Measurements from ENCODE around the gene NCBP2.

Gene NCBP2

DNA sequence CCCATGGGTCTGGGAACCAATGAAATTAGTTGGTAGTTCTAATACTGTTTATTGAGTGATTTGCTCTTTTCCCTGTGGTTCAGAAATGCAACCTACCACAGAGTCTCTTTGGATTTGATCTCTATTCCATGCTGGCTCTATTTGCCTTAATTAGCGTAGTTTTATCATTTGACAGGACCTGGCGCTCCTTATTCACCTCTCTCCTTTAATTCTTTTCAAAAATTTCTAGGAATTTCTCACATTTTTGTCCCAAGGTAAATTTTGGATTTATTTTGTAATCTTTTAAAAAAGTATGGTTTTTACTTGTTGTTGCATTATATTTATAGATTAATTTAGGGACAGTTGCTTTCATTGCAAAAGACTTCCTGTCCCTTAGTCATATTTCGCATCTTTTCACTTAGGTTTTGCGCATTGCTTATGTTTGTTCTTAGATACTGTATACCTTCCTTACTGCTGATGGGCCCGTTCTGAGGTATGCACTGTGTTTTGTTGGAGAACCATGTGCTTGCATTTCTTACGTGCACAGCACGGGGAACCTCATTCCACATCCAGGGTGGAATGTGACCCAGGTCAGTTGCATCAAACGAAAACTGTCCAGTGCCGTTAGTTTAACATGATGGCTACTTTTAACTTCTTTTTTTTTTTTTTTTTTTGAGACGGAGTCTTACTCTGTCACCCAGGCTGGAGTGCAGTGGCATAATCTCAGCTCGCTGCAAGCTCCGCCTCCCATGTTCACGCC is 47.6 kb downstream of the NCBP2 start:
- no peak for ATAC-seq
- Mint-ChIP-seq H3K27ac (no peak overlapping the region), H3K9me3 (no peaks in the 10 kb centered on the region), H3K4me3 (no peak overlapping the region), H3K27me3 (no peaks in the 10 kb centered on the region), H3K36me3 (ENCODE audit: low read depth) (peaks cover 12% of the 10 kb centered on the region), H3K4me1 (peaks cover 10% of the 10 kb centered on the region)
- no peak for DNase-seq

DNA sequence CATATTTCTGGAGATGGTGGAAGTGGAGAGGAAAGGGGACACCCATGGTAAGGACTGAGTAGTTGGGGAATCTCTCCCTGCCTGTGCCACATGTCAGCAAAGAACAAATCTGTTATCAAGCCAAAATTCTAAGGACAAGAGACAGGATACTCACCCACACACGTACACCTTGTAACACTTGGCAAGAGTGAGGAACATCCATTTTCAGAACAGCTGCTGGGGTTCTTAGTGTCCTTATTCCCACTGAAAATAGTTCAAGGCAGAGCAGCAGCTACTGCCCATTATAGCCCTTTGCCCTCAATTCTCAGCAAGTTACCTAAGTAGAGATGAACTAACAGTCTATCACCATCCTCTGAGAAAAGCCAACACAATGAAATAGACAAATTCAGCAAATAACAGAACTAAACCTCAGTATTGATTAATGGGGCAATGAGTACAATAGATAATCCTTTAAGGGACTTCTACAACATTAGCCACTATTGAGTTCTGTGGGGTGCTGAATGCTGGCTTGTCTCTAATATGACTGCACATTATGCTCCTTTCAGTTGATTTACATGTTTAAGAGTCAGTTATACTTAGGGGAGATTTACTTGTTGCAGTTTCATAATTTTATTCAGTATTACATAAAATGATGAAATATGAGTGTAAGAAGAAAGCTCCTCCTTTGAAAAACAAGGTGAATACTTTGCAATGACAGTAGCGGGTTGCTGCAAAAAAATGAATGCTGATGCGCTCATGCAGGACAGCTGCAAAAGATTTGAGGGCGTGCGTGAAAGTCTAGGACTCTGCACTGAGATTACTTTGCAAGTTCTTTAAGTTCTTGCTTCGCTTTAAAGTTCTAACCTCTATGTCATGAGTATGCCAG is 52.3 kb downstream of the NCBP2 start:
- Mint-ChIP-seq H3K9me3 (no peaks in the 10 kb centered on the region), H3K4me1 (peaks cover 28% of the 10 kb centered on the region), H3K36me3 (ENCODE audit: low read depth) (peaks cover 25% of the 10 kb centered on the region), H3K27ac (no peak overlapping the region), H3K4me3 (no peak overlapping the region), H3K27me3 (no peaks in the 10 kb centered on the region)
- no peak for DNase-seq
- ATAC-seq, result no peak

DNA sequence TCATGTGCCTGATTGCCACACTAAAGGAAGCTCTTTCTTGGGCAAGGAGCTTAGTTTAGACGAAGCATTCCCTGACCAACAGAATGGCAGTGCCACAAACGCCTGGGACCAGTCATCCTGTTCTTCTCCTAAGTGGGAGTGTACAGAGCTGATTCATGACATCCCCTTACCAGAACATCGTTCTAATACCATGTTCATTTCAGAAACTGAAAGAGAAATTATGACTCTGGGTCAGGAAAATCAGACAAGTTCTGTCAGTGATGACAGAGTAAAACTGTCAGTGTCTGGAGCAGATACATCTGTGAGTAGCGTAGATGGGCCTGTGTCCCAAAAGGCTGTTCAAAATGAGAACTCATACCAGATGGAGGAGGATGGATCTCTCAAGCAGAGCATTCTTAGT is 56.2 kb downstream of the NCBP2 start:
- peaks cover 45% of the 10 kb centered on the region for H3K4me1 Mint-ChIP-seq
- no peaks in the 10 kb centered on the region for H3K9me3 Mint-ChIP-seq
- H3K27ac Mint-ChIP-seq, result peak overlapping the region; percentile 30
- peaks cover 20% of the 10 kb centered on the region for H3K36me3 Mint-ChIP-seq (ENCODE audit: low read depth)
- DNase-seq, result no peak
- no peaks in the 10 kb centered on the region for H3K27me3 Mint-ChIP-seq
- H3K4me3 Mint-ChIP-seq, result no peak overlapping the region
- ATAC-seq, result peak; percentile 71
